ENCODE measurements around the gene AGXT2.
"Not testable (repeated sequence)": the region's sequence is repeated elsewhere in the genome, so short reads cannot be mapped to it uniquely, and the experiment has no call there.

AGXT2 gene

DNA sequence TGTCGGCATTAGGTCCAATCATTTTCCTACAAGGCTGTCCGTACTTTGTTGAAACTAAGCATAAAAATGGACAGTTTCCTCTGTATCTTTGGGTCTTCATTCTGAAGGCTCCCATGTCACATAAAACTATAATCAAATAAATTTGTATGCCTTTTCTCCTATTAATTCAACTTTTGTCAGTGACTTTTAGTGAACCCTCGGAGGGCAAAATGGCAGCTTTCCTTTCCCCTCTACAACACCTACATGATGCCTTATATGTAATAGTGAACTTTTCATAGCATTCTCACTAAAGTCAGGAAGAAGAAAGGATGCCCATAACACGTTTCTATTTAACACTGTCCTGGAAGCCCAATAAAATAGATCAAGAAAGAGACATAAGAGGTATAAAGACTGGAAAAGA, 5.1 kb upstream of the AGXT2 start:
- no peak for DNase-seq (ENCODE audit: low spot score)

DNA sequence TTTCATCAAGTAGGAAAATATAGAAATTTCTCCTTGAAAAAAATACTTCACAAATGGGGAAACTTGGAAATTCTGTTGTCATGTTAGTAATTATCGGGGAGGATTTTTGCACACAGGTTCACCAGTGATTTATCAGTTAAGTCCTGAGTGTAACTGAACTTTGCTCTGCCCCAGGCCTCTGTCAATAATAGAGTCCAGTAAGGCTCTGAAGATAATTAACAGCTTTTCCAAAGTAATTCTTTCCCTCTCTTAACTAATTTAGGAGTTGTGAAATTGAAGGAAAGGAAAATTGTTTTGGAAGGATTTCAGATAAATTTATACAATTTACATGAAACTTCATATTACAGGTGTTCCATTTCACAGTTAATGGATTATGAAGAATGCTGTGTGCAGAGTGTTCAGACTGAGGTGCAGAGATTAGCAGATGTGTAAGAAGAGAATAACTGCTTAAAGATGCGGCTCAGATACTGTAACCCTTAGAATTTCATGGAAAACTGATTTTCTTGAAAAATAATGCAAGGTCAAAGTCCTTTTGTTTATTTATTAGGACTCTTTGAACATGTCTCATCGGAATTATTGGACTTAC, 2.9 kb upstream of the AGXT2 start:
- DNase-seq (ENCODE audit: low spot score), result no peak

DNA sequence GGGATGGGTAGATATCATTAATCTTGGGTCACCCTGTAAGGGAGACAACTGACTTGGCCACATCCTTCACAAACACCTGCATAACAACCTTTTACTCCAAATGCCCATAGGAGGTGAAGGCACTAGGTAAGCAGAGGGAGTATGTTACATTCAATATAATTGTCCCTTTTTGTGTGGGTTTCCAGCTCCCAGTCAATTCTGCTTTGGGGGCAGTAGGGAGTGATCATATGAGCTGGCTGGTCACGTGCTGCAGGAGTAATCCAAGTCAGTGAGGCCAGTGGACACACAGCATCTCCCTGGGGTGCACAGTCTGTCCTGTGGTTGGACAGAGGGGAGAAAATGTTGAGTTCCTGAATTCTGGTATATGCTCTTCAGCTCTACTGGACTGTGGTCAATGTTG, 1.2 kb upstream of the AGXT2 start:
- no peak for DNase-seq (ENCODE audit: low spot score)

DNA sequence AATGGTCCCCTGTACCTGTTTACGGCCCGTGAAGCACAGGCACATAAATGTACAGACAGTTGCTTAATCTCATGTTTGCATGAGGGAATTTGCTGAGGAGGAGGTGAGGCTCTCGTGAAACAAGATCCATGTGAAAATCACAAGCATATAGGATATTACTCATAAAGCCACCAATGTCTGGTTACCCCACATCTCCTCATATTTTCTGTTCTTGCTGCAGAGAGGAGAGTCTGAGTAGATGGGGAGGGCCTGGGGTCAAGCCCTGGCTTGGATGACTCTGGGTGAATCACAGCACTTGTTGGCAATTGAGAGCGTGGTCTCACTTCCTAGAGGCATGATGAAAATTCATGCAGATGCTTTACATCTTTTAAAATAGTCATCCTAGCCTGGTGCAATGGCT, 975 bp downstream of the AGXT2 start:
- peak; percentile 86 for DNase-seq (ENCODE audit: low spot score)

DNA sequence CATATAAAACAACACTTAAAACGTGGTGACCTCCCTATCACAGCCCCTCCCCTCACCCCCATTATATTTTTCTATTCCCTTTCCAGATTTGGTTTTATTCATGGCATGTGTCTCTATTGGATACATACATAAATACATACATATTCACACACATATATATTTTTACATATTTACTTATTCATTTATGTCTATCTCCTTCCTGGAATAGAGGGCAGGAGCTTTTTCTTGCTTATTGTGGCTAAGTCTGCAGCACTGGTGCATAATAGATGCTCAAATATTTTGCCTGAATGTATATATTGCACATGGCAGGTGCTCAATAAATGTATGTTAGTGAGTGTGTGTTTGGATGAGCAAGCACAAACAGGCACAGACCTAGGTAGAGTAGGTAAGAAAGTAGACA, 2.5 kb downstream of the AGXT2 start:
- DNase-seq (ENCODE audit: low spot score), result no peak

DNA sequence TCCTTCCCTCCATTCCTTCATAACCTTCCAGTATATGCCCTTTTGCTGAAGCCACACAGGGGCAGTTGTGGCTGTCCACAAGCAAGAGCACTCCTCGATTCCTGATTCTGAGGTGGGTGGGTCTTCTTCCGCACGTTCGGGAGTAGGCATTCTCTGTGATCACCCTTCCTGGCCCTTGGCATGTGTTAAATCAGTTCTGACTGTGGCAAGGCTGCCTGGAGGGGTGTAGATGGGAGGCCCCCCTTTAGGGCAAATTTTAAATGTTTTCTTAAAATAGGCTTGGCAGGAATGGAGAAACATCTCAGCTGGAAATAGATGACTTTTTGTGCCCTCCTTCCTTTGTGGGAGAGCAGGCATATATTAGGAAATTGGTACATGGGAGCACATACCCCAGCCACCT, 3.1 kb downstream of the AGXT2 start:
- DNase-seq (ENCODE audit: low spot score), result no peak

DNA sequence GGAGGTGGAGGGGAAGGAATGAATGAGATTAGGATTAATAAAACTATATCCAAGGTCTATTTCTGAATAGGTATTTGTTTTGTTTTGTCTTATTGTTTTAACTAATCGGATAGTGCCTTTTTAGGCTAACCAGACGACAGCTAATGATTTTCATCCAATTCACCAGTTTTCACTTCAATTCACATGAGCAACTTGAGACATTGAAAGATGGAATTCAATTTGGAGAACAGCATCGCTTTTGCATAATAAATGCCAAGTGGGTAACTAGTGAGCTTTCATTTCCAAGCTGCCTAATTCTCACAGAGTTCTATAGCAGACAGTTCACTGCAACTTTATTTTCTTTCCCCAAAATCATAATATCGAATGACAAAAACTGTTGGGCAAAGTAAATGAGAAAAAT, 5.0 kb downstream of the AGXT2 start:
- DNase-seq (ENCODE audit: low spot score), result no peak

DNA sequence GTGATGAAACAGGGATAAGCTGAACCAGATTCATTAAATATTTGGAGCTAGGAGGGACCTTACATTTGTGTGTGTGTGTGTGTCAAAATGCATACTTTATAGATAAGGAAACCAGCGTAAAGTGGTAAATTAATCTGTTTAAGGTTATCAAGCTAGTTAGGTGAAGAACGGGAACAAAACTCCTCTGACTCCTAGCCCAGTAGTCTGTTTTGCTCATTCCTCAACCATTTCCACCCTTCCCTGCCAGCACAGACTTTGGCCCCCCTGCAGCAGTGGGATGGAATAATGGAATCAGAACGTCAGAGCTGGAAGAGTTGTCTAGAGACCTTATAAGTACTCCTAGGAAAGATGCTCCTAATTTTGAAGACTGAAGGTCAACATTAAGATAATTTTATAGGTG, 6.5 kb downstream of the AGXT2 start:
- no peak for DNase-seq (ENCODE audit: low spot score)

DNA sequence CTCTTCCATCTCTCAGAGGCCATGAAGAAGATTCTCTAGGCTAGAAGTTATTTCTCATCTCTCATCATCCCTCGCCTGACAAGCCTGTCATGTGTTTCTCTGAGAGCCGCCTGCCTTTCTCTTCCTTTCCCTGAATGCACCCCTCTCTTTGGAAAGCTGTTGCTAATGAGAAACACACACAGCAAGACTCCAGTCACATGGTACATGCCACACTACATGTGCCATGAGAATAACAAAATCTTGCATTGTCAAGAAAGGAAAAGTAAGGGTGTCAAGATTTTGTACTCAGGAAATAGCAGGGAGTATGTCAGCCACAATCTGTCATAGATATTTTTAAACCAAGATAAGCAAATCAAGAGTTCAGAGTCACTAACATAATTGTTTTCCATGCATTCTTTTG, 8.9 kb downstream of the AGXT2 start:
- no peak for DNase-seq (ENCODE audit: low spot score)

DNA sequence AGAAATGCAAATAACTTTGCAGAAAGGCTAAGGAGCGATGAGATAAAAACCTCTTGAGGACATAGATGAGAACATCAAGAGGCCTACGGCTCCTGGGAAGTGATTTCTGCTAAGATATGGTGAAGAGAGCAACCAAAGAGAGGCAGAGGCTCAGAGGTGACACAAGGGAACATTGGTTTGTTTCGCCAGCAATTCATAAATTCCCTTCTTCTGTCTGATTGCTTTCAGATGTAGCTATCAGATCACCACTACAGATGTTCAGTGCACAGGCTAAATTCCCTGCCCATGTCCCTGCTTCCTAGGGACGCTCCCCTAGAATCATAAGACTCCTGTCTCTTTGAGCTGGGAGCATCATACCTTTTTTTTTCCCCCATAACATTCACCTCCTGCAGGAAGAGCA, 11.2 kb downstream of the AGXT2 start:
- DNase-seq (ENCODE audit: low spot score), result no peak

DNA sequence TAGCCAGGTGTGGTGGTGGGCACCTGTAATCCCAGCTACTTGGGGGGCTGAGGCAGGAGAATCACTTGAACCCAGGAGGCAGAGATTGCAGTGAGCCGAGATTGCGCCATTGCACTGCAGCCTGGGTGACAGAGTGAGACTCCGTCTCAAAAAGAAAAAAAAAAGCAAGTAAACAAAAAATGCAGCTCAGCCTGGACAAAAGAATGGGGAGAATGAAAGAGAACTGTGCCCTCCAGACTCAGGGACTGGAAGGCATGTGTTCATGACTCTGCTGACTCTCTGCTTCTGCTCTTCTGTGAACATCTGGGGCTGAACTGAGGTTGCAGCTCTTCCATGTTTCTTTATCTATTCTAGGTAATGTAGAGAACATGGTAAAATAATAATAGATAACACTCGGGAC, 11.8 kb downstream of the AGXT2 start:
- not testable (repeated sequence) for DNase-seq (ENCODE audit: low spot score)

DNA sequence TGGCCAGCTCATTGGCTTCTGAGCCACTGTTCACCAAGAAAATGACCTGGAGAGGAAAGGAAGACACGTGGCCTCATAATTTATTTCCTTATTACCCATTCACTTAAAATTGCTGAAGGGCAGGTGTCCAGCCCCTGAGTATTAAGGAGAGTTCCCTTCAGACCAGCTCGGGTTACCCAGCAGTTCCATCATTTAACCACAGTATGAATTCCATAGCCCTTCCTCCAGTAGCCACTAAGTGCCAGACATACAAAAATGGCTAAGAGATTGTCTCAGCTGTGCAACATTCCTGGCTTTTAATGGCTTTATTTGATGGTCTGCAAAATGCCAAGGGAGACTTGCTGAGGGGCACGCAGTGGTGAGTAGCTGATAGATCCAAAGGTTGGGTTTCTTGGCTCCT, 12.5 kb downstream of the AGXT2 start:
- no peak for DNase-seq (ENCODE audit: low spot score)

DNA sequence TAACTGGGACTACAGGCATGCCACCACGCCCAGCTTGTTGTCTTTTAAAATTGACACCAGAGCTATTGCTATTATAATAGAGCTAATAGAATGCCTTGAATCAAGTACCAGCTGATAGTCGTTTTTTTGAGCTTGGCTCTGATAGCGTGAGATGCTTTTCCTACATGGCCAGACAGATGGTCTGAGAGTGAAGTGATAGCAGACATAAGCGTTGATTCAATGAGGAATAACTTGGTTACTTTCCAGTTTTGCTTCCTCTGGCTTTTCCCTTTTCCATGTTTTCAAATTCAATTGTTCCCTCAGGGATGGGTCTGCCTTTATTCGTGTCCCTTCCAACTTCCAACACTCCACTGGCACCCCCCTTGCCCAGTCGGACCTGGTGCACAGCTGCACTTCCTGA, 15.4 kb downstream of the AGXT2 start:
- no peak for DNase-seq (ENCODE audit: low spot score)

DNA sequence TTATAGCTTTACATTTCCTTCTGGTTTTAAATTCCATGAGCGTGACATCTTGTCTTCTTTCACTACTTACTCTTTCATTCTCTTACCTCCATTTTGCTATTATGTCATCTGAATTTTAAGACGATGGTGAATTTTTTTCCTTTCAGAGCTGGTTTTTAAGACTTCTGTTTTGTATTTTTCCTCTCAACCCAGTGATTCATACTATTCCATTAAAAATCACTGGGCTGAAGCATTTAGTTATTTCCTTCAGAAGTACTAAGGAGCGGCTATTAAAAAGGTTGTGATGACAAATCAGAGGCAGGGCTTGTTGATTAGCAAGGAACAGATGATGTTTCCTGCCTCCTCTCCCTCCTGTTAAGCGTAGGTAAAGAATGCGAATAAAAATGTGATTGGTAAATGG, 16.5 kb downstream of the AGXT2 start:
- peak; percentile 91 for DNase-seq (ENCODE audit: low spot score)

DNA sequence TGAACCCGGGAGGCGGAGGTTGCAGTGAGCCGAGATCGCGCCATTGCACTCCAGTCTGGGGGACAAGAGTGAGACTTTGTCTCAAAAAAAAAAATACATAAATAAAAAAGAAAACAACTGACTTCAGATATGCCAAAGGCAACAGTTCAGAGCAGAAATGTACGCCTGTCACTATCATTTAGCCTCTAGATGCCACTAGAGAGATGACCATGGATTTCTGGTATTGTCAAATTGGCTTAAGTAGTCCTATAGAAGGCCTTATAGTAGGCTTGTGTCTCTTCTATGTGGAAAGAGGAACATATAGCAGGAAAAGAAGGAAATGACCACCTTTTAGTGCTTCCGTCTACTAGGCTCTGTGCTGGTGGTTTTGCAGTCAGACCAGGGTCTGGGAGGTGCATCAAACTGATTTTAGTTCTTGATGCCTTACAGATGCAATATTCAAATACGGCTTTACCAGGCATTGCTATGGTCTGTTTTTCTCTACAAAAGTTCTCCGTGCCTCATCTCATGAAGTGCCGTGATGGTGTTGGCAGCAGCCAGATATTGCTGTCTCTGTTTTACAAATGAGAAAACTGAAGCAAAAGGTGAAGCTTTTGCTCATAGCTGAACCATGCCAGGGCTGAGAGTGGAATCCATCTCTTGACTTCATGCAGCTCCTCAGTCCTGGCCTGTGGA, 17.2 kb downstream of the AGXT2 start:
- DNase-seq (ENCODE audit: low spot score), result no peak

DNA sequence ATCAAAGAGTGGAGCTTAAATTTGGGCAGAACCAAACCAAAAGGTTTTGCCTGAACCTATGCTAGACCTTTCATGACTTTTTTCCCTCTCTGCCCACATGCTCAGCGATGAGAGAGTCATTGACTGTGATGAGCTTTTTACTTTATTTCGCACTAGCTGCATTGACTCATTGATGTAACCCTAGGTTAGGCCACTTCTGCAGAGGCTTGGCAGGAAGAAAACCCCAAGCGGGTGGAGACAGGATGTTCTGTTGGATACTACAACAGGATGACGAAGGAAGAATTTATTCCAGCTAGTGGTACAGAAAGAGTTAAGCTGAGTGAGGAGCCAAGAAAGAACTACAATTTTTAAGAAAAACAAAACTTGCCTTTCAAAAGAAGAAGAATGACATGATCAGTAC, 18.4 kb downstream of the AGXT2 start:
- peak; percentile 87 for DNase-seq (ENCODE audit: low spot score)

DNA sequence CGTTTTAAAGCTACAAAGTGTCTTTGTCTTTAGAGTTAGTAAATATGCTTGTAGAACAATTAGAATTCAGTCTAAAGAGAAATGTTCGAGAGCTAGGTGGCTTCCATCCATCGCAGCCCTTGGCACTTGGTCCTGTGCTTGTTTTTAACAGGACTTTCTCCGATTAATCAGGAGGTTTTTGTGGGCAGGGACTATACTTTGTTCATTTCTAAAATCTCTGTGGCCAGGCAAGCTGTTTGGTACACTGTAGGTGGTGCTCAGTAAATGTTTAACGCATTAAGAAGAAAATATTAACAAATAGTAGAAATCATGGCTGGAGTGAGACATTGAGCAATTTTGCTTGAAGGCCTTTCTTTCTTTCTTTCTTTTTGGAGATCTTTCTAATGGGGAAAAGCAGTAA, 20.8 kb downstream of the AGXT2 start:
- peak; percentile 55 for DNase-seq (ENCODE audit: low spot score)

DNA sequence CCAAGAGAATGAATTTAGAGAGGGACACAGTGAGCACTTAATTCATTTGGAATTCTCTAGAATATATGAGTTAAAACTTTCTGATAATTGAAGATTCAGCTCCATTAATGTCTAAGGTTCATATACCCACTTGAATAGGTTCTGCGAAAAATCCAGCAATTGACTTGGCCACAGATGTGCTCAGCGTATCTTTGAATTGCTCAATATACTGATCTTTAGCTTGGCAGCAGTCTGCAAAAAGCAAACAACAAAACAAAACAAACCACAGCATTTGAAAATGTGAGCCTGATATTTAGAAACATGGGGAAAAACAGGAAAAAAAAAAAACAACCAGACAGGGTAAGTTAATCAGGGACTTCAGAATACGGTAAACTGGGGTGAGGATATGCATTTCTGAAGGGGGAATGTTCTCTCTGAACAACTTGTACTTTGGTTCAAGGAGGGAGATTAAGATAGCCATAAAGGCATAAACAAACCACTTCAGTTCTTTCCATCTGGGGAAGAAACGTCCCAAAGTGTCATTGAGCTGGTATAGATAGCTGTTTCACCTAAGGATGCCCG, 21.4 kb downstream of the AGXT2 start:
- DNase-seq (ENCODE audit: low spot score), result no peak

DNA sequence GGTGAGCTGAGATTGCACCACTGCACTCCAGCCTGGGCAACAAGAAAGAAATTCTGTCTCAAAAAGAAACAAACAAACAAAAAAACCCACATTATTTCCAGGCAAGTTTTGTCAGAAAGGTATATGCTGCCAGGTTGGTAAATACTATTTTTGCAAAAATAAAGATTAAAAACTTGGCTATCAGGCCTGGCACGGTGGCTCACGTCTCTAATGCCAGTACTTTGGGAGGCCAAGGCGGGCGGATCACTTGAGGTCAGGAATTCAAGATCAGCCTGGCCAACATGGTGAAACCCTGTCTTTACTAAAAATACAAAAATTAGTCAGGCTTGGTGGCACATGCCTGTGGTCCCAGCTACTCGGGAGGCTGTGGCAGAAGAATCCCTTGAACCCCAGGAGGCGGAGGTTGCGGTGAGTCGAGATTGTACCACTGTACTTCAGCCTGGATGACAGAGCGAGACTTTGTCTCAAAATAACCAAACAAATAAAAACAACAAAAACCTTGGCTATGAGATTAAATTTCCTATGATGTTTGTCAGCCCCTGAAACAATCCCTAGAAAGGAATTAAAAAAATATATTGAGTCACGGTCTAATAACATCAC, 22.7 kb downstream of the AGXT2 start:
- DNase-seq (ENCODE audit: low spot score), result no peak

DNA sequence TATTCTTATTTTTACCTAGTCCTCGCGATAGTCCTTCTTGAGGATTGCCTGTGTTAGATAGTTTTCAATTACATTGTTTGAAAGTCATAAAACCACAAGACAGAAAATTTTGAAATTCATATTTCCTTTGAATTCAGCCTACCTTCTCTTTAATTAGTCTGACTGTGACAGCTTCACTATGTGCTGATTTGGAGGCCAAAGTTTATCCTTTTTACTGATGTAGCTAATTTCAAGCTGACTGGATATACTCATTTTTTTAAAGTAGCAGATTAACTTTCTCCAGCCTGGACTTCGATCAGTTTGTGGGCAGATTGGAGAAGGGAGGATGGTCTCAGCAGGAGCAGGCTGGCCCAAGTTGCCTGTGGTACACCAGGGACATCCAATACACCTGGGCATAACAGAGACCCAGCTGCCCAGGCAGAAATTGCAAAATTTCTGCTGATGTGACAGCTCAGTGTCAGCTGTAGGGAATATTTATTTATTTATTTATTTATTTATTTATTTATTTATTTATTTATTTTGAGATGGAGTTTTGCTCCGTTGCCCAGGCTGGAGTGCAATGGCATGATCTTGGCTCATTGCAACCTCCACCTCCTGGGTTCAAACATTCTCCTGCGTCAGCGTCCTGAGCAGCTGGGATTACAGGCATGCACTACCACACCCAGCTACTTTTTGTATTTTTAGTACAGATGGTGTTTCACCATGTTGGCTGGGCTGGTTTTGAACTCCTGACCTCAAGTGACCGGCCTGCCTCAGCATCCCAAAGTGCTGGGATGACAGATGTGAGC, 24.2 kb downstream of the AGXT2 start:
- DNase-seq (ENCODE audit: low spot score), result no peak

DNA sequence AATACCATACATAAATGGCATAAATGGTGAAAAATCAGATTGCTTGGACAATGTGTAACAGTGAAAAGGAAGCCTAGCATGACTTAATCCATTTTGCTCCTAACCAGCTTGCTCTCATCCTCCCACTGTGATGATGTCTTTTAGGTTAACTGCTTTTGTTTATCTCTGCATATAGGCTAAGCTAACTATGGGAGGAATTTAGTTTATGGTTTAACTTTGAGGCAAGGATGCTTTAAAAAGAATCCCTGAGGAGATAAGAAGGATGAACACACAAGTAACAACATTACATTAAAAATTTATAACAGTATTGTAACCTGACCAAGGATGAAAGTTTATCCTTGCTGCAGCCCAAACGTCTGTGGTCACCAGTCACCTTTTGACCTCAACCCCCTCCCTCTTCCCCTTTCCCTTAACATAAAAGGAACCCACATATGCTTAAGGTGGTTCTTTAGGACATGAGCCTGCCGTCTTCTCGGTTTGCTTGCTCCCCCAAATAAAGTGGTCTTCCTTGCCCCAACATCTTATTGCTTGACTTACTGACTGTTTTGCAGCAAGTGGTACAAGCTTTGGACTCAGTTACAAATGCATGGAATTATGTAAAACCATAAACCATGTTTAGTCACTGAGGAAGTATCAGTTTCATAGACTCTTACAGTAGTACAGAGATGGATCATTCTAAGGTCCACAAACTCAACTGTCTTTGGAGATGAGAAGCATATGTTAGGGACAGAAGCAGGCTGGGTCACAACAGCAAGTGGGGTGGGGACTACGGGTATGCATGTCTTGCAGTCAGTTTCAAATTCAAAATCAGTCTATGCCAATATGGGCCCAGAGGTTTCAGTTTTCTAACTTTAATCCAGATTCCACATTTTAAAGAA, 31.3 kb downstream of the AGXT2 start:
- no peak for DNase-seq (ENCODE audit: low spot score)

DNA sequence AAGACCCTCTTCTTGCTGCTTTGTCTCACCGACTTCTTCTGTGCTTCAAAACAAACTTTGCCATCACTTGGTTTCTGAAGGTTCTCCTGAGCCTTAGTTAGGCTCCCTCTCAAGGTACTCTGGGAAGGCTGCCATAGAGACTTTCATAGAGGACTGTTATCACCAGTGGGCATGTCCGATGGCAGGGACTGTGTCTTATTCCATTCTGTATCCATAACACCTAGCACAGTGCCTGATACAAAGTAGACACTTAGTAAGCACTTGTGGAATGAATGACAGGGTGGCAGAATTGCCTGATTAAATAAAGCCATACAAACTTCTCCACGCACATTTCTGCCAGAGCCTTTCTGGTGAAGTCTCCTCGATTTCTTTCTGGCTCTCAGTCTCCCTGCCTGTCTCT, 32.7 kb downstream of the AGXT2 start:
- no peak for DNase-seq (ENCODE audit: low spot score)
